ENCODE measurements around the gene TMEM108.

The TMEM108 gene

DNA sequence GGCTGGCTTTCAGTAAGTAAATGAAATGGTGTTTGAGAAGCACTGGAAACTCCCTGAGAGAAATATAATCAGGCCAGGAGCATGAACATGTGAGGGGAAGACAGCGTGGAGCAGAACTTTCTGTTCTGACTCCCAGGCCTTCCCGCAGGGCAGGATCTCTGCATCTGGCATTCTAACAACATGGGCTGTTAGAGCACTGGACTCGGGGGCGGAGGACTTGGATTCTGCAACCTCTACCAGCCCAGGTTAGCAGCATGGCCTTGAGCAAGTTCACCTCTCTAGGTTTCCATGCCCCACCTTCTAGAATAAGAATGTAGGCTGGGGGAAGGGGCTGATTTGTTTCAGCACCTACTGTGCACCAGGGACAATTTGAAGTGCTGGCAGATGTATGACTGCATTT is 349.1 kb downstream of the TMEM108 start:
- Histone ChIP-seq H3K4me2 (ENCODE audit: low read length) (no peak overlapping the region), H3K79me2 (ENCODE audit: insufficient read depth, low read length) (no peaks in the 10 kb centered on the region), H3K27ac (ENCODE audit: low read depth, low read length, poor library complexity, severe bottlenecking) (no peak overlapping the region), H3K36me3 (ENCODE audit: insufficient read depth, low read length) (no peaks in the 10 kb centered on the region), H3K27me3 (ENCODE audit: insufficient read depth, low read length) (no peaks in the 10 kb centered on the region), H3K4me3 (ENCODE audit: low read depth, low read length, poor library complexity, severe bottlenecking) (no peak overlapping the region), H3K9me2 (ENCODE audit: low read depth, low read length) (no peaks in the 10 kb centered on the region), H3K9me3 (ENCODE audit: low read length) (no peaks in the 10 kb centered on the region), H4K20me1 (ENCODE audit: insufficient read depth, low read length) (no peaks in the 10 kb centered on the region), H3K4me1 (ENCODE audit: insufficient read depth, low read length, severe bottlenecking) (no peaks in the 10 kb centered on the region), H3K9ac (ENCODE audit: low read length) (no peak overlapping the region), H2AFZ (ENCODE audit: low read length) (no peak overlapping the region), H3F3A (ENCODE audit: insufficient read depth, low read length) (no peaks in the 10 kb centered on the region)
- TF ChIP-seq, protein P1, sequence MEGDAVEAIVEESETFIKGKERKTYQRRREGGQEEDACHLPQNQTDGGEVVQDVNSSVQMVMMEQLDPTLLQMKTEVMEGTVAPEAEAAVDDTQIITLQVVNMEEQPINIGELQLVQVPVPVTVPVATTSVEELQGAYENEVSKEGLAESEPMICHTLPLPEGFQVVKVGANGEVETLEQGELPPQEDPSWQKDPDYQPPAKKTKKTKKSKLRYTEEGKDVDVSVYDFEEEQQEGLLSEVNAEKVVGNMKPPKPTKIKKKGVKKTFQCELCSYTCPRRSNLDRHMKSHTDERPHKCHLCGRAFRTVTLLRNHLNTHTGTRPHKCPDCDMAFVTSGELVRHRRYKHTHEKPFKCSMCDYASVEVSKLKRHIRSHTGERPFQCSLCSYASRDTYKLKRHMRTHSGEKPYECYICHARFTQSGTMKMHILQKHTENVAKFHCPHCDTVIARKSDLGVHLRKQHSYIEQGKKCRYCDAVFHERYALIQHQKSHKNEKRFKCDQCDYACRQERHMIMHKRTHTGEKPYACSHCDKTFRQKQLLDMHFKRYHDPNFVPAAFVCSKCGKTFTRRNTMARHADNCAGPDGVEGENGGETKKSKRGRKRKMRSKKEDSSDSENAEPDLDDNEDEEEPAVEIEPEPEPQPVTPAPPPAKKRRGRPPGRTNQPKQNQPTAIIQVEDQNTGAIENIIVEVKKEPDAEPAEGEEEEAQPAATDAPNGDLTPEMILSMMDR (IDR thresholded peaks at IDR 0.05; ENCODE audit: low read length): no peak
- TF ChIP-seq EZH2 (IDR thresholded peaks at IDR 0.05; ENCODE audit: borderline replicate concordance, low read length): no peak

DNA sequence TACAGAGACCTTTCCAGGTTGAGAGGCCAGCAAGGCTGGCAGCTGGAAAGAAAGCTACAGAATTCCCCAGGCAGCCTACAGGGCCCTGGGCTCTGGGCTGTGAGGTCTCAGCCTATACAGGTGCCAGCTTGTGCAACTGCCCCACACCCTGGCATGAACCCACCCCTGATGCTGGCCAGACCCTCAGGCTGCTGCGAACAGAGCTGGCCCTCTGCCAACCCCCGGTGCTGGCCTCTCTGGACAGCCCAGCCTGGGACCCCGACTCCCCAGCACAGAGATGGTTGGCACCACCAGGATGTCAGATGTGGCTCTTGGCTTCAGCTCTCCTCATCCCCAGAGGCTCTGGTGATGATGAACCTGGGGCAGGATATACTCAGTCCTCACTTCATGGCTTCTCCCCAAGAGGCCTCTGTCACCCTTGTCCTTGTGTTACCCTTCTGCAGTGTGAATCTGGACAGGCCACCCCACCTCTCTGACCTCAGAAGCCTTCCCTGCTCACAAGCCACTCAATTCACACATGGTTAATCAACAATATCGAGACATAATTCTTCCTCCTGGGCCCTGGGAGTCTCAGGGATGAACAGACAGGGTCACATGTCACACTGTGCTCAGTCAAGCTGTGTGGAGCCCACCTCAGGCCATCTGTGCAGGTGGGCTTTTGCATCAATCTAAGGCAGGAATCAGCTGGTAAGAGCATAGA is 350.7 kb downstream of the TMEM108 start:
- no peaks in the 10 kb centered on the region for H3K79me2 ChIP-seq (ENCODE audit: insufficient read depth, low read length)
- H3K4me3 ChIP-seq (ENCODE audit: low read depth, low read length, poor library complexity, severe bottlenecking): no peak overlapping the region
- H2AFZ ChIP-seq (ENCODE audit: low read length): no peak overlapping the region
- no peaks in the 10 kb centered on the region for H3K9me3 ChIP-seq (ENCODE audit: low read length)
- no peaks in the 10 kb centered on the region for H3K9me2 ChIP-seq (ENCODE audit: low read depth, low read length)
- H3K36me3 ChIP-seq (ENCODE audit: insufficient read depth, low read length): no peaks in the 10 kb centered on the region
- H3K27ac ChIP-seq (ENCODE audit: low read depth, low read length, poor library complexity, severe bottlenecking): no peak overlapping the region
- no peak overlapping the region for H3K9ac ChIP-seq (ENCODE audit: low read length)
- H3K27me3 ChIP-seq (ENCODE audit: insufficient read depth, low read length): no peaks in the 10 kb centered on the region
- no peaks in the 10 kb centered on the region for H3K4me1 ChIP-seq (ENCODE audit: insufficient read depth, low read length, severe bottlenecking)
- no peaks in the 10 kb centered on the region for H4K20me1 ChIP-seq (ENCODE audit: insufficient read depth, low read length)
- no peaks in the 10 kb centered on the region for H3F3A ChIP-seq (ENCODE audit: insufficient read depth, low read length)
- TF ChIP-seq, protein P1 (IDR thresholded peaks at IDR 0.05; ENCODE audit: low read length): no peak
- TF ChIP-seq EZH2 (IDR thresholded peaks at IDR 0.05; ENCODE audit: borderline replicate concordance, low read length): no peak
- no peak overlapping the region for H3K4me2 ChIP-seq (ENCODE audit: low read length)

DNA sequence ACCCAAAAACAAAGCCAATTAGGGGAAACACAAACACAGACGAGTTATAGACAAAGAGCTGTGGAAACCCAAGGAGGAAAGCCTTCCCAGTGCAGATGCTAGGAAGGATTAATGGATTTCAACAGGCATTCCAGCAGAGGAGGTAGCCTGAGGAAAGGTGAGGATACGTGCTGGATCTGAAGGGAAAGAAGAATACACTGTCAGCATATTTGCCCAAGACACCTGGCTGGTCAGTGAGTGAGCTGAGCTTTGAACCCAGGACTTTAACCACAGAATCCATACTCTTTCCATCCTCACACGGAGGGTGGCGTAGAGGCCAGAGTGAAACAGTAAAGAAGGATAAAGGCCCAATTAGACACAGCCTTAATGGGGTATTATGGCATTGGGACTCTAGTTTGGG is 352.5 kb downstream of the TMEM108 start:
- no peaks in the 10 kb centered on the region for H4K20me1 ChIP-seq (ENCODE audit: insufficient read depth, low read length)
- no peaks in the 10 kb centered on the region for H3F3A ChIP-seq (ENCODE audit: insufficient read depth, low read length)
- no peaks in the 10 kb centered on the region for H3K27me3 ChIP-seq (ENCODE audit: insufficient read depth, low read length)
- no peak overlapping the region for H3K9ac ChIP-seq (ENCODE audit: low read length)
- no peaks in the 10 kb centered on the region for H3K4me1 ChIP-seq (ENCODE audit: insufficient read depth, low read length, severe bottlenecking)
- no peak overlapping the region for H3K4me2 ChIP-seq (ENCODE audit: low read length)
- peaks cover 4% of the 10 kb centered on the region; the same call in 1 of the 2 replicates for H3K36me3 ChIP-seq (ENCODE audit: insufficient read depth, low read length)
- no peaks in the 10 kb centered on the region for H3K79me2 ChIP-seq (ENCODE audit: insufficient read depth, low read length)
- H3K9me2 ChIP-seq (ENCODE audit: low read depth, low read length): no peaks in the 10 kb centered on the region
- no peak overlapping the region for H2AFZ ChIP-seq (ENCODE audit: low read length)
- H3K27ac ChIP-seq (ENCODE audit: low read depth, low read length, poor library complexity, severe bottlenecking): no peak overlapping the region
- no peak overlapping the region for H3K4me3 ChIP-seq (ENCODE audit: low read depth, low read length, poor library complexity, severe bottlenecking)
- no peaks in the 10 kb centered on the region for H3K9me3 ChIP-seq (ENCODE audit: low read length)
- TF ChIP-seq, protein P1 (IDR thresholded peaks at IDR 0.05; ENCODE audit: low read length): no peak
- TF ChIP-seq EZH2 (IDR thresholded peaks at IDR 0.05; ENCODE audit: borderline replicate concordance, low read length): no peak

All from OCI-LY1 (cell line).